Hematopoietic multipotent progenitor cell treated with erythropoietin and hydrocortisone succinate and interleukin-3 and kit ligand, for 4 days (in vitro differentiated cells): ENCODE measurements around the gene ATP2B2.

Experiments
- DNase-seq: peaks from one replicate; pipeline ENCODE4 v3.0.0-alpha.2; 2015

ATP2B2 gene

DNA sequence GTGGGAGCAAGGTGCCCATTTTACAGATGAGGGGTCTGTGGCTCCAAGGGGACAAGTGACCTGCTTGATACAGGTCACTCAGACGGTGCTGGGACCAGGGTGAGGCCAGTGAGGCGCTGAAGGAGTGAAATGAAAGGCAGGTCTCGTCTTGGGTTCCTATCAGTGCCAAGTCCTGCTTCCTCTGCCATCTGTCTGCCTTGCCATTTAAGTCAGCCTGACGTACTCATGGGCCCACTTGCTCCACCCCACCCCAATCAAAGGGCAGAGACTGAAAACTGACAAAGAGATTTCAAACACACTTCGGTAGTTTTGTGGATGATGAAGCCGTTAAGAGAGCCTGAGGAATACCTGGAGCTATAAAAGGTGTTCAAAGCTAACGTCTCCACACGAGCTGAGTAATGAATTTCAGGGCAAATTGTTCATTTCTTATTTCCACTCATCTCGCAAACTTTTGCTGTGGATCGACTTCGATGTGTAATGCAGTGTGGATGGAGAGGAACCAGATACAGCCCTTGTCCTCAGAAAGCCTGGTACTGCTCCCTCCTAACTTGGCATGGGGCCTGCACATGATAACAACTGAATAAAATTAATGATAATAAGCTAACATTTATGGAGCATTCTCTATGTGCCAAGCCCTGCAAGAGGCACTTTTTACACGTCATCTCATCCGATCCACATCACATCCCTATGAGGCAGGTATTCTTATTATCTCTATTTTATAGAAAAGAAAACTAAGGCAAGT lies 36.6 kb downstream of the ATP2B2 start:
- no peak for DNase-seq

DNA sequence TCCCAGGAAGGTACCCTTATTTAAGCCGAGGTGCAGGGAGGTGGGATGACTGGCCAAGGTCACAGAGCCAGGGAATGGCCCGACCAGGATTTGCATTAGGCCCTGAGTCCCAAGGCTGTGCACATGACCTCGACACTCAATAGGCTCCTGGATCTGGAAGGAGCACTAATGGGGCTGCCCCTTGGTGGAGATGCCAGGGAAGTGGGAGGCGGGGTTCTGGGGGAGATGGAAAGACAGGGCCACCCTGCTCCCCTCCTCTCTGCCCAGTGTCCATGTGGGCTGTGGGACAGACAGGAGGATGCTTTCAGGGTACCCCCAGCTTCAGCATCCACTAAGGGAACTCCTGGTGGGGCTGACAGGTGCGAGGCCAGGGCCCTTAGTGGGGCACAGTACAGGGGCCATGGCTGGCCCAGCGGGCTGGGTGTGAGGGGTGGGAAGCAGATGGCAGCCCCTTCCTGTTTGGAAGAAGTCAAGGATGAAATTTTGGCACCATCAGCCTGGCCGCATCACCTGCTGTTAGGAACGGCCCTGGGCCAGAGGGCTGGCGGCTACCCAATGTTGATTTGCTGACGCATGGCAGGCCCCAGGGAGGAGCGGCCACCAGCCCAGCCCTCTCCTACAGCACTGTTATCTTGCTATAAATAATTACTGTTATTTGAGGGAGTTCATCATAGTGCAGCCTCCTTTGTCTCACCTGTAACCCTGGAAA lies 37.3 kb downstream of the ATP2B2 start:
- DNase-seq = no peak

DNA sequence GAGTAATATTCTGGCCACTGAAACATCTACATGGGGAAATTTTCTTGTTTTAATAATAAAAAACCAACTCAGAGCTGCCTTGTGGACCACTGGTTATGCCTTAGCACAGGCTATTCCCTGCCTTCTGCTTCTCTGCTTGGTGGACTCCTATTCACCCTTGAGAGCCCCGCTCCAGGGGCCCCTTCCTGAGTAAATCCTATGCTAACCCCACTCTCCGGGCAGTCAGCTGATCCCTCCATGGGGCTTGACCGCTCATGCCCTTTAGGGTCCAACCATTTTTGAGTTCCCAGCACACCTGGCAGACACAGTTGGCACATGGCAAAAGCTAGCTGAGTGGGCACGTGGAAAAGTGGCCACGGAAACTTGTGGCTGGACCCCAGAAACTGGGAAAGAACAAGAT lies 38.2 kb downstream of the ATP2B2 start:
- DNase-seq = no peak

DNA sequence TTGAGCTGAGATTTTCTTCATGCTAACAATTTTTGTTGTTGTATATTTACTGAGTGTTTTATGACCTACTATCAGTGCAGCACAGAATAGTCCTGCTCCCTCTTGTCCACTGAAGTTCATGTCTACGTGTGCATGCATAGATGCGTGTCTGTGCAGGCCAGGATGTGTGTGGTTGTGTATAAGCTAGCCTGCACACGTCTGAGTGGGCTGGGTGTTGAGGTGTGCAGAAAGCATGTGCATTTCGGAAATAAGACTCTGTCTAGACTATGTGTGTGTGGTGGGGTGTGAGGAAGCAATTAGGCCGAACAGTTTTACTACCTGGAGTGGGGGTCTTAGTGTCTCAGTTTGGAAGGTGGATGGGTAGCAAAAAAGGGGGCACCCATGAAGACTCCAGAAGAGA lies 39.2 kb downstream of the ATP2B2 start:
- no peak for DNase-seq

DNA sequence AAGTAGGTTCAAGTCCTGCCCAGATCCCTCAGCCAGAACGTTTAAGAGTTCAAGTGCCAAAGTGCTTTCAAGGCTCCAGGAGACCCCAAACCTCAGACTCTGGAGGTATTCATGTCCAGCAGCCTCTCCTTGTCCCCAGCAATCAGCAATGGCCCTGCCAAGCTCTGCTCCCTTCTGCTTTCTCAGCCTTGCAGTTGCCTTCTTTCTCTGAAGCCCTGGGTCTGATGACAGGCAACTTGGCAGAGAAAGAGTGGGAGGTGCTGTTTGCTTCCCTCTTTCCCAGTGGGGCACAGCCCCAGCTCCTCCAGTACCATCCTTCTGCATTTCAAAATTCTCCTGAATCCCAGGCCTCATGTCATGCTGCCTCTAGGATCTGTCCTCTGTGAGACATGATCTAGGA lies 40.2 kb downstream of the ATP2B2 start:
- no peak for DNase-seq

DNA sequence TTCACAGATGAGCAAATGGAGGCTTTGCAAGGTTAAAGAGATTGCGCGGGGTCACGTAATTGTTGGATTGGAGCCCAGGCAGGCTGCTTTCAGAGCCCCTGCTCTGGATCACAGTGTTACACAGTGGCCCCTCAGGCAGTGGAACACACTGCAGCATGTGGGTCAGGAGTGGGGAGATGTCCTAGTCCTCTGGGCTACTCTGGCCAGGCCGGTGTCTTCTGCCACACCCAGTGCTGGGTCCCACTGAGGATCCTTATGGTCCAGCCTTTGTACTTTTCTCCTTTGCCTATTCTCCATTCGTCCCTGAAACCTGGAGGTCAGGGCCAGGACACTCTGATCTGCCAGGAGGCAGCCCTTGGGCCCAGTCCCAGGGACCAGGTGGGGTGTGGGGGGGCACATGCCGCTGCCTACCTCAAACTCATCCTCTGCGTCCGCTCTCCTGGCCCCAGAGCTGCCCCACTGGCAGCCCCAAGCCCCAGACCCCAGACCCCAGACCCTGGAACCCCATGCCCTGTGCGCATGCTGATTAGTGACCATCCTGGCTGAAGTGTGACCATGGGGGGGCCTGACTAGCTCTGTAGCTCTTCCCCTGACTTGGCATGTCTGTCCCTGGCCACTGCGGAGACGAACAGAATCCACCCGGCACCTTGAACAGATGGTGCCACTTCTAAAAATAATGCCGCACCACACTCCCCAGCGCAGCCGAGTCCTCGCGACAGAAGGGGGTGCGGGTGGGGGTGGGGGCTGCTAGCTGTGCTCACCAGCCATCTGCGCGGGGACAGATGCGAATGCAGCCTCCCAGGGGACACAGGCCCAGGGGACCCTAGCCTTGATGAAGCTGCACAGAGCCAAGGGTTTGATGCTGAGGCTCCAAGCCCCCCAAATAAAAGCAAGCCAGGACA lies 41.6 kb downstream of the ATP2B2 start:
- DNase-seq = no peak

DNA sequence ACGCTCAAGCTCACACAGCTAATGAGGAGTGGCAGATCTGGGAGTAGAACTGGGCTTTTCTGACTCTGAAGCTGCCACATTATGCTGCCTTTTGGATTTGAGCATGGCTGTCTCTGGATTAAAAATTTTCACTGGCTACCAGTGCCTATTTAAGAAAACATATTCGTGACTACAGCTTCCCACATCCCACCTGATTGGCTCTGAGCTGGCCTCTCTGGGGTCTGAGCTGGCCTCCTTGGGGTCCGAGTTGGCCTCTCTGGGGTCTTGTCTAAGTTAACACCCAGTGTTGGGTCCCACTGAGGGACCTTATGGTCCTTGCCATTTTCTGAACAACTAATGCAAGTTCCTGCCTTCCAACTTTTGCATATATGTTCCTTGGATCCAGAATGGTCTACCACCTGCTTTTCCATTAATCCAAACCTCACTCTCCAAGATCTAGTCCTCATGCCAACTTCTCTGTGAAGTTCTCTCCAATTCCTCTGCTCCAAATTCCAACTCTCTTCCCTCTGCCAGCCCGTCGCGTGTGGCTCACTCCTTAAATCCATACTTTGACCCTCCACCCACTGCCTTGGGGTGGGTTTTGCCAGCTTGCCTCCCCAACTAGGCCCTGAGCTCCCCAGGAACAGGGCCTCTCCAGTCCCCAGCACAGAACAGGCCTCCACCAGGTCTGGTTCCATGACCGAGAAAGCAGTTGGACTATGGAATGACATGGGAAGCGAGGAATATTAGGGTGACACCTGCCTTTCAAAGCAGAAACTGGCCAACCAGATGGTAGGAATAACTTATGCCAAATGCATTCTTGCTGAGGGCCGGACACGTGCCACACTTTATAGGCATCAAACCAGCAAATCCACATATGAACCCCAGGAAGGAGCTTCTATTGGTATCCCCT lies 42.5 kb downstream of the ATP2B2 start:
- DNase-seq = no peak

DNA sequence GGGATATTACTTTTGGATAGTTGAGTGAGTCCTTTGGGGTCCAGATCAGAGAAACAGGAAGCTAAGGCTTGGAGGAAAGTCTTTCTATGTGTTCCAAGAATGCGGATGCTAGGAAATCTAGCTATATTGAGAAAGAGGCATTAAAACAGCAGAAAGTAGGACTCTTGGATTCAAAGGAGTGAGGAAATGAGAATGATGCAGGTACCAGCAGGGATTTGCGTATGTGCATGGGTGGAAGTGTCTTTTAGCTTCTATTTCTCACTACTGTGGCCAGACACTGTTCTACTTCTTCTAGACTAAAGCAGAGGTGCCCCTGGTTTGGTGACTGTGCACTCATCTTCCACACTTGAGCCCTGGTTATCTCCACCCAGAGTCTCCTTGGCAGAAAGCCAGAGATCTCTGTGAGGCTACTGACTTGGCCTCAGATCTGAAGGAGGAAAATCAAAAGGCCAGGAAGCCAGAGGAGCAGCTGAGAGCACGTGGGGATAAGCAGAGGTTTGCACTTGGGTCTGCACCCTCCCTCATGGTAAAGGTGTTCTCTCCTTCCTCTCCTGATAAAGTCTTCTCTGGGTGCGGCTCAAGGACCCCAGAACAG lies 44.3 kb downstream of the ATP2B2 start:
- DNase-seq = peak; percentile 54

DNA sequence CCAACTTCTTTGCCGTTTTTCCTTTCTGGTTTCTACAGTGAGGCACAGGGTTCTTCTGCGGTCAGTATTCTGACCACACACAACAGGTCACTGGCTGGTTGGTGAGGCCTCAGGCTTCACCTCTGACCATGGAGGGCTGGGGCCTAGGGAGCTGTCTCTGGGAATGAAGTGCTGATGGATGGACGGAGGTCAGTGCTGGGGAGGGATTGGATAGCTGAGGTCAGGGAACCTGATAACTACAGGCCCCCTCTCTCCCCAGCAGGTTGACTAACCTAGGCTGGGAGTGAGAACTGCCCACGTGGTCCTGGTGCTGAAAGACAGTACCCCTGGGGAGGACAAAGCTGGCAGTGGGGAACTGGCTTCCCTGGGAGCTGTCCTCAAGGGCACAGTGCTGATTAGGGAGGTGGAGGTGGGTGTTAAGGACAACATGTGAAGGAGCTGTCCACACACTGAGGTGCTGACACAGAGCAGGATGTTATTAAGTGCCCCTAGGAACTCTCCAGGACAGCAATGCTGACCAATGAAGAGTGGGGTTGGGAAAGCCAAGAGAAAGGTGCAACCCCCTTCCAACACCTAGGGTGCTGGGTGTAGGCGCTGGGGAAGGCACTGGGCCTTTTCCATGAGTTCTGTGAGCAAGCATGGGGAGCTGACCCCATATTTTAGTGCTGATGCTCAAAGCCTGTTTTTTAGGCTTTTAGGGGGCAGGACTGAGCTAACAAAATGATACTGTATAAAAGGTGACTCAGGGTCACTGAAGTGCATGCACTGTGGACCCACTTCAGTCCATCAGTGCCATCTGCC lies 45.2 kb downstream of the ATP2B2 start:
- DNase-seq = peak; percentile 93

DNA sequence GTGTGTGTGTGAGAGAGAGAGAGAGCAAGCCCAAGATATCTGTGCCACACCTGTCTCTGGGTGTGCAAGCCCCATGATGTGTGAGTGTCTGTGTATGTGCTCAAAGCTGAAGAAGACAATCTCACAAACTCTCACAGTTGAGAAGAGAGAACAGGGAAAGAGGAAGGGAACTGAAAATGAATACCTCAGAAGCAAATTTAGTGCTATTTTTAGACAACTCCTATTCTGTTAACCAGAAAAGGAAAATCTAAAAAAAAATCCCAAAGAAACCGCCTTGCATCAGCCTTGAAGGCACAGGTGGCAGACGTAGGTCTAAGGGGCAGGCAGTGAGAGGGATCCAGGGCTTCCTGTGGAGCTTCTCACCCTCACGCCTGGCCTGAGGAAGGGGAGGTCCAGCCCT lies 47.8 kb downstream of the ATP2B2 start:
- no peak for DNase-seq

DNA sequence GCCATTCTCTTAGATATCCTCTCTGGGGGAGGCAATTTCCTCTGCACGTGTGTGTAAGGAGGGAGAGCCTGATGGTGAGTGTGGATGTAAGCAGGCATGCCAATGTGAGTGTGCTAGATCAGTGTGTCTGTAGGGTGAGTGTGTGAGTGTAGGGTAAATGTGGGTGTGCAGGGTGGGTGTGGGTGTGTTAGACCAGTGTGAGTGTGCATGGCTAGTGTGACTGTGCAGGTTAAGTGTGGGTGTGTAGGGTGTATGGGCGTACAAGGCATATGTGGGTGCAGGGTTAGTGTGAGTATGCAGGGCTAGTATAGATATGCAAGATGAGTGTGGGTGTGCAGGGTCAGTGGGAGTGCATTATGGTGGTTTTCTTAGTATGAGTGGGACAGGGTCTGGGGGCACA lies 48.4 kb downstream of the ATP2B2 start:
- no peak for DNase-seq

DNA sequence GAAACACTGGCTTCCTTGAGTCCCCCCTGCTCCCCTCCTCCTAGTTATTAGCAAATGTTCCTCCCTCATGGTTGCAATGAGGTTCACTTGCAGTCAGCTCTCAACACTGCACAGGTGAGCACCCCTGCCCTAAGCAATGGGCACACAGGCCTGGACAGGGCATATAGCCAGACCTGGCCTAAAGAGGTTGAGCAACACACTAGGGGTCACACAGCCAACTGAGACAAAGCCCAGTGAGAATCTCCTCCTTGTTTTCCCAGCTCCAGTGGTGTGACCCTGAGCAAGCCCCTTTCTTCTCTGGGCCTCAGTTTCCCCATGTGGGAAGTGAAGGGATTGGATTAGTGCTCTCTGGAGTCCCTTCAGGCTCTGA lies 49.9 kb downstream of the ATP2B2 start:
- no peak for DNase-seq

DNA sequence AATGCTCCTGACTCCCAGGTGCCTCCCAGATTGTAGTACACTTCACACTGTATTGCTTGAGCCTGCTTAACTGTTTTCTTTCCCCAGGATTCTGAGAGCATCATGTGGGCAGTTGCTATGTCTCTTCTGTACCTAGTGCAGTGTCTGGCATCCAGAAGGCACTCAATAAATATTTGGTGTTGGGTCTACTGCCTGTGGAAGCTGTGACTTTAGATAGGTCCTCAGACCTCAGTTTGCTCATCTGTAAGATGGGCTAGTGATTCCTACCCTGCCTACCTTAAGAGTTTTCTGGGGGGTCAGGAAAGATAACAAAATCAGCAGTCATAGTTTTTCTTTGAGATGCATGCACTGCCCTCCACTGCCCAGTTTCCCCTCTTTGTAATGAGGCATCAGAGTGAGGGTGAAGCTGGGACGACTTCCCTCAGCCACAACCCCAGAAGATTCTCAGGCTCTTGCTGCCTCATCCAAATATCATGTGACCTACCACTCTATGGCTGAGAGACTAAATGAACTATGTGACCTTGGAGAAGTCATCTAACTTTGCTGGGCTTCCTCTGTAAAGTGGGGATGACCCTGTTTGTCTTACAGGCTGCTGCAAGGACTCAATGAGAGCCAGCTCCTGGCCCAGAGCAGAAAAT lies 50.4 kb downstream of the ATP2B2 start:
- DNase-seq = no peak

DNA sequence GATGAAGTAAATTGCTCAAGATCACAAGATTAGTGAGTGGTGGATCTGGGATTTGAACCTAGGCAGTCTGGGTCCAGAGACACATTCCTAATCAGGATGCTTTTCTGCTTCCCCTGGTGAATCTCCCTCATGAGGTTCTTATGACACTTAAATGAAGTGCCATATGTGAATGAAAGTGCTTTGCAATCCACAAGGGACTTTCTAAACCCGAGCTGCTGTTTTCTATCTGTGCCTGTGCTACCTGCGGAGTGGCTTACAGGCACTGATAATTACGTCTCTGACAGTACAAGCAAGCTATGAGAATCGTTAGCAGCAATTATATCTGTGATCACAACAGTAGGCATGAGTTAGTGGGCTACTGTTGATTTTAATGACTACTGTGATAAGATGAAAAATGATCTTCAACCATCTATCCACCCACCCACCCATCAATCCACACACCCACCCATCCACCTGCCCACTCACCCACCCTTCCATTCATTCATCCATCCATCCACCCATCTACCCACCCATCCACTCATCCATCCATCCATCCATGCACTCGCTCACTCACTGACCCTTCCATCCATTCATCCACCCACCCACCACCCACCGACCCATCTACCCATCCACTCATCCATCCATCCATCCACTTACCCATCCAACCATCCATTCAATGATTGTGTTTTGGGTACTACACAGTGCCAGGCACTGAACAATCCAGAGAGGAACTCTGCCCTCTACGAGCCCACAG lies 51.8 kb downstream of the ATP2B2 start:
- DNase-seq = no peak

DNA sequence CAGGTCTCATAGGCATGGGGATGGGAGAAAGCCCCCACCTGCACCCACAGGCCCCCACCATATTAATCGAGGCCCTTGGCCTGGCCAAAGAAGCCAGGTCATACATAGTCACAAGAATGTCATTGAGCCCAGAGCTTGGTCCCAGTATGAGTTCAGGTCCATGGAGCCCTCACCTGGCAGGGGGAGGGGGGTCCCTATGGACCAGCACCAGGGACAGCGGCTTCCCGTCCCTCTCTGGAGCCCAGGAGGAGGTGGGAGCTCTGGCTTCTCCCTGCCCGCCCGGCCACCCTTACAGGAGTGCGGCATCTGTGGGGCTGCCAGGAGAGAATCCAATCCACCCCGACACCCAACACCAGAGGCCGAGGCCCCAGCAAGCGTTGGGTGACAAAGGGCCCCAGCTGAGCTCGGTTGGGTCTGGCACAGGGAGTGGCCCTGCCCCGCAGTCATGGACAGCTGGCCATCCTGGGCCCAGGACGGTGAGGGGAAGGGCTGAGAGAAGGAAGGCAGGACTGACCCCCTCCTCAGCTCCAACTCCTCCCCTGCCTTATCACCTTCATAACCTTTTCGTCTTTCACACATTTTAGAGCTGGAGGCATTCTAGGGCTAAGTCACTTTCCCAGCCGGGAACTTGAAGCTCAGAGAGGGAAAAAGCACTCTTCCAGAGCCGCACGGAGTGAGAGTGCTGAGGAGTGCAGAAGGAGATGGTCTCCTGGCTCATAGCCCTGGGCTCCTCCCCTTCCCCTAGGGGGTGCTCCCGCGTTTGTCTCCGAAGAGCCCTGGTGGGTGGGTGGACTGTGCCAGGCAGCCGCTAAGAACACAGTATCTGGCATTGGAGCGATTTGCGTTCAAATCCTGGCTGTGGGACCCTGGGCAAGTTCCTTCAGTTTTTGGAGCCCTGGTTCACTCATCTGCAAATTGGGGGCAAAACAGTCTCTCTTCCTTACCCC lies 54.6 kb downstream of the ATP2B2 start:
- no peak for DNase-seq

DNA sequence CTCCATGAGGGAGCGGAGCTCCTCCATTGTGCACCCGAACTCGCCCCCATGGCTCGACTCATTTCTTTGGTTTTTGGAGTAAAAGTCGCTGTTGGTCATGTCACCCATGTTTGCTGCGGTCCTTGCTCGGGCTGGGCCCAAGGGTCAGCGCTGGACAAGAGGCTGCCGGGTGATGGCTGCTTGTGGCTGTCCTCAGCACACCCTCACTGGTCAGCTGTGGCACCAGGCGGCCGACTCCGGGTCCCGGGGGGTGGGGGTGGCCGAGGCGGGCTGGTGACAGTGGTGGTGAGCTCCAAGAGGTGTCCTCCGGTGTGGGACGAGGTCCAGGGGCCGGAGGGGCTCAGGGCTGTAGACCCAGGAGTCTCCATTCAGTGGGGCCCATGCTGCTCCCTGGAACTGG lies 56.0 kb downstream of the ATP2B2 start:
- DNase-seq = no peak

DNA sequence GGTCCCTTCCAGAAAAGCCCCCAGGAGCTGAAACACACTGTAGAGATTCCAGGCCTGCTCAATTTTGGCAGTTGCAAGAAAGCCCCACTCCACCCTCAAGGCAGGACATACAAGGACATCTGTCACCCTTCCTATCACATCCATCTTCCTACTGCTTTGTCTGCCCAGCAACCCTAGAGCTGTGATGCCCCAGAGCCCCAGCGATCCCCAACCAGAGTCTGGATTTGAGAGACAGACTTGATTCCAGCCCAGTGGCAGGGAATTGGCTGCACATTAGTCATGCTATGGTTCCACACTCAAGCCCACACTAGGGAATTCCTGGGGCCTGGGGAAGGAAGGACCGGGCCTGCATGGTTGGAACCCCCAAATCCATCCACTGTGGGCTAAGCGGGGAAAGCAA lies 56.8 kb downstream of the ATP2B2 start:
- DNase-seq = no peak

DNA sequence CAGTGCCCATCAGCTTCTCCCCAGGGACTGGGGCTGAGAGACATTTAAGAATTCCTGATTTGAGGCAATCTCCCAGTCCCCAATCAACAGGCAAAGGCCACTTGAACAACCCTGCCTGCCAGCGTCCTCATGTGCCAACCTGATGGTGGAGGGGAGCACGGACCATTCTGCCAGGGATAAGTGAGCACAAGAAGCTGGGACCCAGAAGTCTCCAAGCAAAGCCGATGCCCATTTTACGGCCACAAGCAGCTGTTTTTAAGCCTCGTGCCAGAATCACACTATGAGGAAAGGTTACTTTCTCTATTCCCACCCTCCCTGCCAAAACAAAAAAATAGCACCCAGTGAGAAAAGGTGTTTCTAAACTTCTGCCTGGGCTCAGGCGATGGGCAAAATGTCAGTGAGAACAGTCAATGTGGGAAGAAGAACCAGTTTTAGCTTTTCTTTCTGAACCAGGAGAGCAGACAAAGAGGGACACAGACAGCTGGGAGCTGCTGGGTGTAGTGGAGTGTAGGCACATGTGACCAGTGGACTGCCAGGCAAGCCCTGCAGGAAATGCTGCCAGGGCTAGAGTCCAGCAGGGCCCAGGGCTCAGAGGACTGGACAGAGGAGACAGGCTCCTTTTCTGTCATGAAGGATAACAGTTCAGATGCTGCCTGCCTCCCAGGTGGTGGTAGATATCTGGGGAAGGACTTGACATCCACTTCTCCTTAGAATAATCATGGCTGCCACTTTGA lies 57.7 kb downstream of the ATP2B2 start:
- DNase-seq = no peak
